ENCODE results near the gene PIK3CB. TPM values are rescaled to one million over a fixed set of nuclear protein-coding genes. Genes with fewer than 3 reads are reported as not detected.
"Not testable (repeated sequence)": the region's sequence is repeated elsewhere in the genome, so short reads cannot be mapped to it uniquely, and the experiment has no call there.

Gene PIK3CB
- total RNA-seq, 2 donors from 2014 or later, result 22.8 to 42.7 TPM

- Mint-ChIP-seq H3K27ac (no peak overlapping the region), H3K9me3 (peaks cover 25% of the 10 kb centered on the region), H3K36me3 (peaks cover 51% of the 10 kb centered on the region), H3K27me3 (no peaks in the 10 kb centered on the region), H3K4me3 (no peak overlapping the region), H3K4me1 (ENCODE audit: low read depth in 2 of 2) (no peaks in the 10 kb centered on the region)
- DNase-seq (ENCODE audit: low spot score) (no peak), ATAC-seq (no peak)
Observed at GRCh38 chr3:138646513-138646912, 188.2 kb downstream of the PIK3CB start.

- no peak for DNase-seq (ENCODE audit: low spot score)
- Mint-ChIP-seq H3K4me1 (ENCODE audit: low read depth in 2 of 2) (no peaks in the 10 kb centered on the region), H3K4me3 (no peak overlapping the region), H3K9me3 (peaks cover 26% of the 10 kb centered on the region), H3K36me3 (peaks cover 51% of the 10 kb centered on the region), H3K27me3 (no peaks in the 10 kb centered on the region), H3K27ac (no peak overlapping the region)
- no peak for ATAC-seq
Observed at GRCh38 chr3:138646008-138646407, 188.7 kb downstream of the PIK3CB start.

- Mint-ChIP-seq H3K4me3 (no peak overlapping the region), H3K36me3 (peaks cover 35% of the 10 kb centered on the region), H3K27ac (no peak overlapping the region), H3K9me3 (peaks cover 26% of the 10 kb centered on the region), H3K27me3 (no peaks in the 10 kb centered on the region), H3K4me1 (ENCODE audit: low read depth in 2 of 2) (peaks cover 0 to 2% of the 10 kb centered on the region in 2 donors)
- no peak for ATAC-seq
- no peak for DNase-seq (ENCODE audit: low spot score)
Observed at GRCh38 chr3:138642927-138643253, 191.8 kb downstream of the PIK3CB start.

GRCh38 chr3:138642226-138642926, 192.4 kb downstream of the PIK3CB start:
- Mint-ChIP-seq H3K4me1 (ENCODE audit: low read depth in 2 of 2) (peaks cover 0 to 2% of the 10 kb centered on the region in 2 donors), H3K36me3 (peaks cover 35% of the 10 kb centered on the region), H3K4me3 (no peak overlapping the region), H3K27me3 (no peaks in the 10 kb centered on the region), H3K27ac (no peak overlapping the region), H3K9me3 (peaks cover 26% of the 10 kb centered on the region)
- no peak for DNase-seq (ENCODE audit: low spot score)
- ATAC-seq, result no peak

GRCh38 chr3:138640537-138640936, 194.2 kb downstream of the PIK3CB start:
- DNase-seq (ENCODE audit: low spot score) (no peak), ATAC-seq (no peak)
- Mint-ChIP-seq H3K36me3 (peaks cover 21% of the 10 kb centered on the region), H3K4me3 (no peak overlapping the region), H3K9me3 (peaks cover 19% of the 10 kb centered on the region), H3K27me3 (no peaks in the 10 kb centered on the region), H3K4me1 (ENCODE audit: low read depth in 2 of 2) (peaks cover 0 to 6% of the 10 kb centered on the region in 2 donors), H3K27ac (no peak overlapping the region)

- H3K27me3 Mint-ChIP-seq, result no peaks in the 10 kb centered on the region
- peaks cover 0 to 6% of the 10 kb centered on the region in 2 donors for H3K4me1 Mint-ChIP-seq (ENCODE audit: low read depth in 2 of 2)
- peaks cover 9% of the 10 kb centered on the region for H3K36me3 Mint-ChIP-seq
- H3K27ac Mint-ChIP-seq, result no peak overlapping the region
- ATAC-seq, result no peak
- H3K9me3 Mint-ChIP-seq, result peaks cover 11% of the 10 kb centered on the region
- no peak overlapping the region for H3K4me3 Mint-ChIP-seq
- no peak for DNase-seq (ENCODE audit: low spot score)
Observed at GRCh38 chr3:138638641-138639040, 196.1 kb downstream of the PIK3CB start.

- ATAC-seq (no peak), DNase-seq (ENCODE audit: low spot score) (no peak)
- Mint-ChIP-seq H3K27ac (no peak overlapping the region), H3K27me3 (no peaks in the 10 kb centered on the region), H3K9me3 (no peaks in the 10 kb centered on the region), H3K36me3 (peaks cover 7% of the 10 kb centered on the region), H3K4me3 (no peak overlapping the region), H3K4me1 (ENCODE audit: low read depth in 2 of 2) (no peaks in the 10 kb centered on the region)
Observed at GRCh38 chr3:138629526-138629925, 205.2 kb downstream of the PIK3CB start.

- ATAC-seq (no peak), DNase-seq (ENCODE audit: low spot score) (no peak)
- Mint-ChIP-seq H3K9me3 (no peaks in the 10 kb centered on the region), H3K4me1 (ENCODE audit: low read depth in 2 of 2) (no peaks in the 10 kb centered on the region), H3K27ac (no peak overlapping the region), H3K4me3 (no peak overlapping the region), H3K27me3 (no peaks in the 10 kb centered on the region), H3K36me3 (peaks cover 7% of the 10 kb centered on the region)
Observed at GRCh38 chr3:138625707-138626365, 208.9 kb downstream of the PIK3CB start.

- no peak overlapping the region for H3K4me3 Mint-ChIP-seq
- H3K27me3 Mint-ChIP-seq, result no peaks in the 10 kb centered on the region
- peaks cover 3% of the 10 kb centered on the region for H3K36me3 Mint-ChIP-seq
- ATAC-seq (no peak), DNase-seq (ENCODE audit: low spot score) (no peak)
- H3K9me3 Mint-ChIP-seq, result no peaks in the 10 kb centered on the region
- H3K27ac Mint-ChIP-seq, result no peak overlapping the region
- H3K4me1 Mint-ChIP-seq (ENCODE audit: low read depth in 2 of 2), result no peaks in the 10 kb centered on the region
Observed at GRCh38 chr3:138624518-138624917, 210.2 kb downstream of the PIK3CB start.

- no peak for DNase-seq (ENCODE audit: low spot score)
- ATAC-seq, result no peak
- Mint-ChIP-seq H3K9me3 (no peaks in the 10 kb centered on the region), H3K27ac (no peak overlapping the region), H3K4me1 (ENCODE audit: low read depth in 2 of 2) (no peaks in the 10 kb centered on the region), H3K36me3 (no peaks in the 10 kb centered on the region), H3K27me3 (no peaks in the 10 kb centered on the region), H3K4me3 (no peak overlapping the region)
Observed at GRCh38 chr3:138620431-138620830, 214.3 kb downstream of the PIK3CB start.

- no peak overlapping the region for H3K27ac Mint-ChIP-seq
- no peaks in the 10 kb centered on the region for H3K9me3 Mint-ChIP-seq
- no peaks in the 10 kb centered on the region for H3K4me1 Mint-ChIP-seq (ENCODE audit: low read depth in 2 of 2)
- DNase-seq (ENCODE audit: low spot score) (no peak), ATAC-seq (no peak)
- H3K36me3 Mint-ChIP-seq, result no peaks in the 10 kb centered on the region
- H3K4me3 Mint-ChIP-seq, result no peak overlapping the region
- no peaks in the 10 kb centered on the region for H3K27me3 Mint-ChIP-seq
Observed at GRCh38 chr3:138615462-138615861, 219.3 kb downstream of the PIK3CB start.

GRCh38 chr3:138609898-138610266, 224.8 kb downstream of the PIK3CB start:
- peak overlapping the region; percentile 80 to 96 for H3K27ac Mint-ChIP-seq
- peaks cover 9 to 16% of the 10 kb centered on the region in 2 donors for H3K4me1 Mint-ChIP-seq (ENCODE audit: low read depth in 2 of 2)
- H3K4me3 Mint-ChIP-seq, result peak overlapping the region; percentile 88
- no peaks in the 10 kb centered on the region for H3K9me3 Mint-ChIP-seq
- H3K27me3 Mint-ChIP-seq, result no peaks in the 10 kb centered on the region
- ATAC-seq (no peak), DNase-seq (ENCODE audit: low spot score) (no peak)
- H3K36me3 Mint-ChIP-seq, result peaks cover 6% of the 10 kb centered on the region

GRCh38 chr3:138608322-138609135, 226.2 kb downstream of the PIK3CB start, which contains the start of gene FAIM:
Gene FAIM (plus strand): TSS chr3:138608771. CDS start chr3:138619727, 10,956 bp downstream.
- peak; percentile 68 for DNase-seq (ENCODE audit: low spot score)
- Mint-ChIP-seq H3K36me3 (peaks cover 6% of the 10 kb centered on the region), H3K27me3 (no peaks in the 10 kb centered on the region), H3K9me3 (no peaks in the 10 kb centered on the region), H3K27ac (peak within 1 kb of the TSS; percentile 80 to 96), H3K4me1 (ENCODE audit: low read depth in 2 of 2) (peaks cover 9 to 16% of the 10 kb centered on the region in 2 donors), H3K4me3 (peak within 1 kb of the TSS; percentile 88)
- peak; percentile 86 to 87 for ATAC-seq

GRCh38 chr3:138604106-138604595, 230.6 kb downstream of the PIK3CB start:
- not testable (repeated sequence) for H3K27ac Mint-ChIP-seq, H3K36me3 Mint-ChIP-seq, H3K9me3 Mint-ChIP-seq

More at GRCh38 chr3:138604106-138604595, 230.6 kb downstream of the PIK3CB start:
- not testable (repeated sequence) for ATAC-seq; H3K27me3 Mint-ChIP-seq; H3K4me3 Mint-ChIP-seq; DNase-seq (ENCODE audit: low spot score); H3K4me1 Mint-ChIP-seq (ENCODE audit: low read depth in 2 of 2)

Measured in natural killer cell treated with Interleukin-12 subunit alpha and Interleukin-12 subunit beta and Interleukin-15 and Interleukin-18, amount 100 ng/mL, for 72 hours (primary cell).